K562 (cell line): ENCODE results near the gene GLP2R.

Experiments used
- BHLHE40 ChIP-seq: IDR thresholded peaks from 2 replicates; pipeline ENCODE4 v1.6.1; 2011; ENCODE audit warnings: low read length, improper control_type of control experiment
- CHCHD3 ChIP-seq: fragments of 250-450 bp; sonication (Bioruptor Pico); IDR thresholded peaks from 2 replicates; pipeline ENCODE4 v2.1.2; 2022; ENCODE audit warnings: mild to moderate bottlenecking
- MTA2 ChIP-seq: fragments of 450-650 bp; IDR thresholded peaks from 2 replicates; pipeline ENCODE4 v1.6.1; 2016; ENCODE audit warnings: low read depth
- RFX5 ChIP-seq: IDR thresholded peaks from 2 replicates; pipeline ENCODE4 v1.6.1; 2011; ENCODE audit warnings: low read depth, mild to moderate bottlenecking, improper control_type of control experiment, low read length
- TARDBP ChIP-seq: fragments of 450-650 bp; IDR thresholded peaks from 2 replicates; pipeline ENCODE4 v1.6.1; 2016
- TCF7 ChIP-seq: sonication (generic); IDR thresholded peaks from 2 replicates; pipeline ENCODE4 v1.6.1; 2016; ENCODE audit warnings: antibody characterized with exemption, borderline replicate concordance
- TEAD1 ChIP-seq, 2 experiments: fragments of 450-650 bp in 1 of 2; sonication (generic) in 1 of 2; formaldehyde crosslinking; IDR thresholded peaks; 2 replicates each; pipeline versions ENCODE4 v1.4.0 to v1.8.0; 2020 to 2022; ENCODE audit warnings: mild to moderate bottlenecking in 2 of 2, missing genetic modification reagents in 1 of 2
- ZBED1 ChIP-seq: IDR thresholded peaks from 2 replicates; pipeline ENCODE4 v1.6.1; 2014
- ZBTB11 ChIP-seq, 3 experiments: fragments of 200-800 bp in 1 of 3; fragments of 250-450 bp in 1 of 3; fragments of 450-650 bp in 1 of 3; sonication (Bioruptor Pico) in 1 of 3; sonication (Bioruptor generic) in 1 of 3; formaldehyde crosslinking in 1 of 3; IDR thresholded peaks; 2 replicates each; pipeline versions ENCODE4 v1.6.1 to v1.8.0; 2016 to 2022; ENCODE audit warnings: mild to moderate bottlenecking in 2 of 3, missing genetic modification characterization in 2 of 3, missing compliant biosample characterization in 1 of 3, moderate library complexity in 1 of 3
- ZNF224 ChIP-seq: sonication (generic); formaldehyde crosslinking; IDR thresholded peaks from 2 replicates; pipeline ENCODE4 v1.8.0; 2022; ENCODE audit warnings: mild to moderate bottlenecking, missing genetic modification reagents
- TF ChIP-seq, protein P1 (sequence below), 3 experiments: IDR thresholded peaks in 2 of 3; conservative IDR thresholded peaks in 1 of 3; 2 replicates each; pipeline ENCODE4 v1.5.1; 2011 to 2012; ENCODE audit warnings: low read length in 3 of 3, mild to moderate bottlenecking in 3 of 3, control low read depth in 2 of 3, improper control_type of control experiment in 1 of 3, inconsistent platforms in 1 of 3, low read depth in 1 of 3, mixed read lengths in 1 of 3, moderate library complexity in 1 of 3; ENCODE audit not compliant: insufficient read depth in 2 of 3
- TF ChIP-seq, protein P2 (sequence below): IDR thresholded peaks from 2 replicates; pipeline ENCODE4 v1.6.1; 2016; ENCODE audit warnings: missing genetic modification characterization, missing compliant biosample characterization

DNA sequence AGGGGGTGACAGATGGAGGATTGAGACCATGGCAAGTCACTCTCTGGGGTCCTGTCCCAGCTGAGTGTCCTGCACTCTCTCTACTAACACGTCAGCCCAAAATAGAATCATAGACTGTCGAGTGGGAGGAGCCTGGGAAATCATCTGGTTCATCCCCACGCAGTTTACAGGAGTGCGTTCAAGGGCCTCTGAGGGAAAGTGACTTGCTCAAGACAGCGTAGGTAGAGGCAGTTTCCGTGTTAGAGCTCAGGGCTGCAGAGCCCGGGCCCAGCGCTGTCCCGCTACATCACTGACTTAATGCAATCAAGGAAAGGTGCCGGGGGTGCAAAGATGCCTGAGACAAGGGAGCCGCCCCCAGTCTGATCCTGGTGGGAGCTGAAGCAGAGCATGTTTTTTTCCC, 14.2 kb upstream of the GLP2R start:
- no peak for TF ChIP-seq TCF7
- no peak for TF ChIP-seq MTA2
- TF ChIP-seq ZNF224: no peak
- TF ChIP-seq BHLHE40: no peak
- no peak for TF ChIP-seq TARDBP
- no peak for TF ChIP-seq CHCHD3 (CRISPR knock-in tag)
- TF ChIP-seq ZBTB11 (CRISPR knock-in tag; IDR thresholded peaks at IDR 0.05): no peak
- TF ChIP-seq, protein P1, sequence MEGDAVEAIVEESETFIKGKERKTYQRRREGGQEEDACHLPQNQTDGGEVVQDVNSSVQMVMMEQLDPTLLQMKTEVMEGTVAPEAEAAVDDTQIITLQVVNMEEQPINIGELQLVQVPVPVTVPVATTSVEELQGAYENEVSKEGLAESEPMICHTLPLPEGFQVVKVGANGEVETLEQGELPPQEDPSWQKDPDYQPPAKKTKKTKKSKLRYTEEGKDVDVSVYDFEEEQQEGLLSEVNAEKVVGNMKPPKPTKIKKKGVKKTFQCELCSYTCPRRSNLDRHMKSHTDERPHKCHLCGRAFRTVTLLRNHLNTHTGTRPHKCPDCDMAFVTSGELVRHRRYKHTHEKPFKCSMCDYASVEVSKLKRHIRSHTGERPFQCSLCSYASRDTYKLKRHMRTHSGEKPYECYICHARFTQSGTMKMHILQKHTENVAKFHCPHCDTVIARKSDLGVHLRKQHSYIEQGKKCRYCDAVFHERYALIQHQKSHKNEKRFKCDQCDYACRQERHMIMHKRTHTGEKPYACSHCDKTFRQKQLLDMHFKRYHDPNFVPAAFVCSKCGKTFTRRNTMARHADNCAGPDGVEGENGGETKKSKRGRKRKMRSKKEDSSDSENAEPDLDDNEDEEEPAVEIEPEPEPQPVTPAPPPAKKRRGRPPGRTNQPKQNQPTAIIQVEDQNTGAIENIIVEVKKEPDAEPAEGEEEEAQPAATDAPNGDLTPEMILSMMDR (IDR thresholded peaks at IDR 0.05 in 2 of 3, conservative IDR thresholded peaks at IDR 0.05 in 1 of 3; ENCODE audit: insufficient read depth in 2 of 3, low read depth in 1 of 3, low read length in 3 of 3): no peak
- no peak for TF ChIP-seq ZBED1
- TF ChIP-seq, protein P2, sequence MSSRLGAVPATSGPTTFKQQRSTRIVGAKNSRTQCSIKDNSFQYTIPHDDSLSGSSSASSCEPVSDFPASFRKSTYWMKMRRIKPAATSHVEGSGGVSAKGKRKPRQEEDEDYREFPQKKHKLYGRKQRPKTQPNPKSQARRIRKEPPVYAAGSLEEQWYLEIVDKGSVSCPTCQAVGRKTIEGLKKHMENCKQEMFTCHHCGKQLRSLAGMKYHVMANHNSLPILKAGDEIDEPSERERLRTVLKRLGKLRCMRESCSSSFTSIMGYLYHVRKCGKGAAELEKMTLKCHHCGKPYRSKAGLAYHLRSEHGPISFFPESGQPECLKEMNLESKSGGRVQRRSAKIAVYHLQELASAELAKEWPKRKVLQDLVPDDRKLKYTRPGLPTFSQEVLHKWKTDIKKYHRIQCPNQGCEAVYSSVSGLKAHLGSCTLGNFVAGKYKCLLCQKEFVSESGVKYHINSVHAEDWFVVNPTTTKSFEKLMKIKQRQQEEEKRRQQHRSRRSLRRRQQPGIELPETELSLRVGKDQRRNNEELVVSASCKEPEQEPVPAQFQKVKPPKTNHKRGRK: no peak
- TF ChIP-seq TEAD1 (CRISPR knock-in tag; IDR thresholded peaks at IDR 0.05): no peak
- TF ChIP-seq RFX5: no peak
